ENCODE results near the gene PLEKHJ1. TPM values are rescaled to one million over a fixed set of nuclear protein-coding genes. Genes with fewer than 3 reads are reported as not detected.

Gene PLEKHJ1
- total and polyA plus RNA-seq, 2 of the 8 experiments (the other 6 are each of a cell fraction or from before 2014, with no cell fraction given): 135 to 187 TPM

GRCh38 chr19:2271234-2272103, 35.3 kb upstream of the PLEKHJ1 start:
- Histone ChIP-seq H3K23ac (ENCODE audit: insufficient read length) (no peak overlapping the region), H2AFZ (ENCODE audit: low read length) (no peak overlapping the region), H3K18ac (ENCODE audit: extremely low read depth, low read length) (no peak overlapping the region; the same call in 1 of the 2 replicates), H3K27me3 (replicated peaks in 1 of 4; ENCODE audit: control insufficient read depth in 3 of 4, extremely low read depth in 1 of 4, insufficient read depth in 3 of 4, low read length in 3 of 4) (no peaks in the 10 kb centered on the region), H3K27ac (ENCODE audit: low read depth, low read length) (no peak overlapping the region), H2BK12ac (ENCODE audit: low read depth, low read length) (no peak overlapping the region), H3K14ac (ENCODE audit: insufficient read length) (no peak overlapping the region), H3K4me2 (ENCODE audit: insufficient read depth in 1 of 2, low read depth in 2 of 2, low read length in 2 of 2) (peak overlapping the region; percentile 65 to 73), H4K8ac (ENCODE audit: extremely low read depth, insufficient read depth, low read length) (no peak overlapping the region; the same call in none of the 2 replicates), H3K4me3 (ENCODE audit: extremely low read depth in 1 of 4, insufficient read depth in 2 of 4, low read depth in 3 of 4, low read length in 4 of 4) (peak overlapping the region; percentile 87 to 100 (median 94)), H3K9ac (replicated peaks in 1 of 4; ENCODE audit: extremely low read depth in 1 of 4, low read depth in 3 of 4, low read length in 3 of 4) (peak overlapping the region; percentile 49 to 84 (median 66); a peak in 6 of 7 replicates), H2AK5ac (ENCODE audit: low read depth, low read length) (no peak overlapping the region), H4K91ac (replicated peaks; ENCODE audit: insufficient read length, low read length) (no peak overlapping the region), H3K4ac (replicated peaks; ENCODE audit: insufficient read length, low read depth, low read length) (no peak overlapping the region), H4K20me1 (replicated peaks in 1 of 2; ENCODE audit: control insufficient read depth in 1 of 2, insufficient read depth in 2 of 2, low read length in 2 of 2) (peaks cover 22 to 30% of the 10 kb centered on the region in 2 experiments), H3K79me1 (ENCODE audit: low read depth, low read length) (peaks cover 3% of the 10 kb centered on the region; the same call in 1 of the 2 replicates), H3K23me2 (ENCODE audit: low read depth, low read length) (peaks cover 5% of the 10 kb centered on the region; the same call in 1 of the 2 replicates), H3K56ac (replicated peaks; ENCODE audit: insufficient read length, low read depth, low read length) (no peak overlapping the region), H3K79me2 (ENCODE audit: control insufficient read depth in 1 of 2, insufficient read depth in 2 of 2, low read length in 2 of 2) (peaks cover 20 to 40% of the 10 kb centered on the region in 2 experiments; a peak in 3 of 4 replicates), H3K4me1 (replicated peaks in 1 of 4; ENCODE audit: control insufficient read depth in 3 of 4, insufficient read depth in 4 of 4, low read length in 3 of 4) (peaks cover 0 to 18% (median 7%) of the 10 kb centered on the region in 4 experiments; a peak in 5 of 7 replicates), H3K9me3 (ENCODE audit: insufficient read depth in 2 of 2, low read depth in 1 of 2, low read length in 1 of 2) (no peaks in the 10 kb centered on the region), H2BK20ac (ENCODE audit: low read length) (no peak overlapping the region), H2BK5ac (ENCODE audit: low read depth, low read length) (peak overlapping the region; percentile 78; the same call in 1 of the 2 replicates), H4K5ac (ENCODE audit: insufficient read length, low read depth, low read length) (no peak overlapping the region), H2BK120ac (replicated peaks; ENCODE audit: low read depth, low read length) (no peak overlapping the region), H2BK15ac (ENCODE audit: low read length) (no peak overlapping the region), H3K36me3 (ENCODE audit: control insufficient read depth in 2 of 4, insufficient read depth in 4 of 4, low read length in 3 of 4) (peaks cover 3 to 23% (median 9%) of the 10 kb centered on the region in 4 experiments; a peak in 5 of 8 replicates)
- POLR2A ChIA-PET (ENCODE audit: partially characterized antibody): interaction anchor here (0.6 to 23.4 kb wide), 21 partner anchors 8 to 207 kb away, joined by 3 to 330 read pairs (median 6); partner anchors contain the start of genes AMH, JSRP1, LSM7 and PLEKHJ1
- no peak for FAIRE-seq
- WGBS, 2 experiments (ENCODE audit: extremely low coverage in 1 of 2, insufficient coverage in 1 of 2, insufficient read length in 1 of 2, insufficient replicate concordance in 2 of 2, low coverage in 1 of 2, low lambda C conversion rate in 2 of 2, missing lambda C conversion rate in 1 of 2): 65% methylated on average over 35 of the region's 43 CpGs; no CpG with 5 or more reads in 1 of the 2 experiments
- DNase-seq (ENCODE audit: low read depth in 1 of 2, low spot score in 2 of 2): no peak
- CTCF ChIA-PET (ENCODE audit: partially characterized antibody): interaction anchor here (0.6 to 5.3 kb wide), 7 partner anchors 9 to 301 kb away, joined by 3 to 46 read pairs (median 5); partner anchors contain the start of gene TMPRSS9
- no peak for TF ChIP-seq HDAC2 (IDR thresholded peaks at IDR 0.05; ENCODE audit: borderline replicate concordance in 1 of 2, low read depth in 2 of 2, low read length in 2 of 2)
- TF ChIP-seq TEAD4 (IDR thresholded peaks at IDR 0.05; ENCODE audit: low read depth, low read length): no peak
- TF ChIP-seq HDAC6 (IDR thresholded peaks at IDR 0.05; ENCODE audit: low read depth, low read length): no peak
- no peak for TF ChIP-seq RNF2 (IDR thresholded peaks at IDR 0.05; ENCODE audit: borderline replicate concordance, low read depth, low read length, missing control alignments, poor library complexity, severe bottlenecking)
- TF ChIP-seq SRF (IDR thresholded peaks at IDR 0.05; ENCODE audit: low read depth, low read length): no peak
- no peak for TF ChIP-seq TAF7 (optimal IDR thresholded peaks at IDR 0.05; ENCODE audit: borderline replicate concordance, low read depth, low read length)
- no peak for TF ChIP-seq KDM4A (IDR thresholded peaks at IDR 0.05; ENCODE audit: low read depth, low read length, severe bottlenecking)
- TF ChIP-seq CBX8 (IDR thresholded peaks at IDR 0.05; ENCODE audit: borderline replicate concordance, low read depth, low read length): no peak
- TF ChIP-seq POLR2A (IDR thresholded peaks at IDR 0.05; ENCODE audit: control extremely low read depth in 1 of 2, low read depth in 2 of 2, low read length in 2 of 2): no peak
- no peak for TF ChIP-seq BRCA1 (IDR thresholded peaks at IDR 0.05; ENCODE audit: low read depth, low read length)
